ENCODE measurements around the gene NAIF1.

NAIF1 gene

GRCh38 chr9:128056887-128057723 lies 10.0 kb downstream of the NAIF1 start:
- Histone ChIP-seq H3K9me3 (ENCODE audit: low read length) (no peaks in the 10 kb centered on the region), H4K20me1 (ENCODE audit: insufficient read depth, low read length) (no peaks in the 10 kb centered on the region), H2AFZ (ENCODE audit: low read length) (no peak overlapping the region), H3K27me3 (ENCODE audit: insufficient read depth, low read length) (no peaks in the 10 kb centered on the region), H3K36me3 (ENCODE audit: insufficient read depth, low read length) (no peaks in the 10 kb centered on the region), H3K4me2 (ENCODE audit: low read length) (no peak overlapping the region), H3K9me2 (ENCODE audit: low read depth, low read length) (no peaks in the 10 kb centered on the region), H3K4me3 (ENCODE audit: low read depth, low read length, poor library complexity, severe bottlenecking) (no peak overlapping the region), H3K4me1 (ENCODE audit: insufficient read depth, low read length, severe bottlenecking) (peaks cover 5% of the 10 kb centered on the region), H3K79me2 (ENCODE audit: insufficient read depth, low read length) (no peaks in the 10 kb centered on the region), H3K9ac (ENCODE audit: low read length) (no peak overlapping the region), H3K27ac (ENCODE audit: low read depth, low read length, poor library complexity, severe bottlenecking) (no peak overlapping the region), H3F3A (ENCODE audit: insufficient read depth, low read length) (no peaks in the 10 kb centered on the region)
- no peak for TF ChIP-seq CTCF (IDR thresholded peaks at IDR 0.05; ENCODE audit: low read length)
- TF ChIP-seq EZH2 (IDR thresholded peaks at IDR 0.05; ENCODE audit: borderline replicate concordance, low read length), result no peak

- Histone ChIP-seq H2AFZ (ENCODE audit: low read length) (no peak overlapping the region), H3K4me1 (ENCODE audit: insufficient read depth, low read length, severe bottlenecking) (peaks cover 11% of the 10 kb centered on the region), H3K27me3 (ENCODE audit: insufficient read depth, low read length) (no peaks in the 10 kb centered on the region), H3K79me2 (ENCODE audit: insufficient read depth, low read length) (no peaks in the 10 kb centered on the region), H3K4me2 (ENCODE audit: low read length) (no peak overlapping the region), H3K4me3 (ENCODE audit: low read depth, low read length, poor library complexity, severe bottlenecking) (no peak overlapping the region), H3K9me2 (ENCODE audit: low read depth, low read length) (no peaks in the 10 kb centered on the region), H3K9me3 (ENCODE audit: low read length) (no peaks in the 10 kb centered on the region), H3K36me3 (ENCODE audit: insufficient read depth, low read length) (no peaks in the 10 kb centered on the region), H4K20me1 (ENCODE audit: insufficient read depth, low read length) (no peaks in the 10 kb centered on the region), H3F3A (ENCODE audit: insufficient read depth, low read length) (no peaks in the 10 kb centered on the region), H3K27ac (ENCODE audit: low read depth, low read length, poor library complexity, severe bottlenecking) (no peak overlapping the region), H3K9ac (ENCODE audit: low read length) (no peak overlapping the region)
- no peak for TF ChIP-seq EZH2 (IDR thresholded peaks at IDR 0.05; ENCODE audit: borderline replicate concordance, low read length)
- TF ChIP-seq CTCF (IDR thresholded peaks at IDR 0.05; ENCODE audit: low read length), result no peak
Measured at GRCh38 chr9:128056086-128056485, 11.0 kb downstream of the NAIF1 start.

- Histone ChIP-seq H3K4me3 (ENCODE audit: low read depth, low read length, poor library complexity, severe bottlenecking) (no peak overlapping the region), H3F3A (ENCODE audit: insufficient read depth, low read length) (no peaks in the 10 kb centered on the region), H3K9ac (ENCODE audit: low read length) (no peak overlapping the region), H3K27ac (ENCODE audit: low read depth, low read length, poor library complexity, severe bottlenecking) (no peak overlapping the region), H3K4me2 (ENCODE audit: low read length) (no peak overlapping the region), H4K20me1 (ENCODE audit: insufficient read depth, low read length) (no peaks in the 10 kb centered on the region), H3K9me2 (ENCODE audit: low read depth, low read length) (no peaks in the 10 kb centered on the region), H3K79me2 (ENCODE audit: insufficient read depth, low read length) (no peaks in the 10 kb centered on the region), H3K9me3 (ENCODE audit: low read length) (no peaks in the 10 kb centered on the region), H3K27me3 (ENCODE audit: insufficient read depth, low read length) (no peaks in the 10 kb centered on the region), H3K36me3 (ENCODE audit: insufficient read depth, low read length) (no peaks in the 10 kb centered on the region), H3K4me1 (ENCODE audit: insufficient read depth, low read length, severe bottlenecking) (peaks cover 11% of the 10 kb centered on the region), H2AFZ (ENCODE audit: low read length) (no peak overlapping the region)
- TF ChIP-seq EZH2 (IDR thresholded peaks at IDR 0.05; ENCODE audit: borderline replicate concordance, low read length) (no peak), CTCF (IDR thresholded peaks at IDR 0.05; ENCODE audit: low read length) (no peak)
Measured at GRCh38 chr9:128055344-128056040, 11.6 kb downstream of the NAIF1 start.
